Kidney epithelial cell (primary cell): Measurements from ENCODE around the gene KDSR. TPM values are rescaled to one million over a fixed set of nuclear protein-coding genes. Genes with fewer than 3 reads are reported as not detected.

Source experiments
- DNase-seq: peaks from one replicate; pipeline ENCODE4 v3.0.0-alpha.2; 2010; ENCODE audit warnings: low read depth
- H3K27me3 ChIP-seq: 2 replicates; pipeline ENCODE4 v1.6.0; 2011; ENCODE audit warnings: low read length; ENCODE audit not compliant: control insufficient read depth, insufficient read depth
- H3K36me3 ChIP-seq: 2 replicates; pipeline ENCODE4 v1.5.1; 2011; ENCODE audit warnings: low read length; ENCODE audit not compliant: control insufficient read depth, insufficient read depth
- H3K4me3 ChIP-seq: 2 replicates; pipeline ENCODE4 v1.5.1; 2011; ENCODE audit warnings: low read depth, mild to moderate bottlenecking, control low read depth, low read length
- CTCF ChIP-seq: IDR thresholded peaks from 2 replicates; pipeline ENCODE4 v1.5.1; 2011; ENCODE audit warnings: mild to moderate bottlenecking, moderate library complexity, low read length, control low read depth, inconsistent platforms; ENCODE audit not compliant: insufficient read depth, poor library complexity, severe bottlenecking
- total RNA-seq: library from RNA; depleted of rRNA; stranded (reverse); fragments of >200 nt; gene quantifications from 2 replicates; pipeline ENCODE4 v1.2.3, GENCODE V29; 2015

KDSR gene
- total RNA-seq, 1 donor from 2014 or later = 32.1 TPM

GRCh38 chr18:63315131-63315662, 51.8 kb downstream of the KDSR start:
- peaks cover 2% of the 10 kb centered on the region for H3K27me3 ChIP-seq
- no peak for TF ChIP-seq CTCF
- no peak overlapping the region for H3K4me3 ChIP-seq
- H3K36me3 ChIP-seq = no peaks in the 10 kb centered on the region
- no peak for DNase-seq

- no peaks in the 10 kb centered on the region for H3K36me3 ChIP-seq
- no peak for TF ChIP-seq CTCF
- H3K27me3 ChIP-seq = peaks cover 2% of the 10 kb centered on the region
- DNase-seq = no peak
- H3K4me3 ChIP-seq = no peak overlapping the region
These were observed 52.8 kb downstream of the KDSR start for GRCh38 chr18:63314062-63314790.

- H3K27me3 ChIP-seq = peaks cover 2% of the 10 kb centered on the region
- DNase-seq = no peak
- no peaks in the 10 kb centered on the region for H3K36me3 ChIP-seq
- no peak for TF ChIP-seq CTCF
- H3K4me3 ChIP-seq = no peak overlapping the region
These were observed 53.5 kb downstream of the KDSR start for GRCh38 chr18:63313396-63313917.

GRCh38 chr18:63312737-63313395, 54.1 kb downstream of the KDSR start:
- H3K4me3 ChIP-seq = no peak overlapping the region
- peaks cover under 1% of the 10 kb centered on the region for H3K27me3 ChIP-seq
- DNase-seq = no peak
- TF ChIP-seq CTCF = no peak
- H3K36me3 ChIP-seq = no peaks in the 10 kb centered on the region

GRCh38 chr18:63312019-63312409, 55.0 kb downstream of the KDSR start:
- TF ChIP-seq CTCF = no peak
- Histone ChIP-seq H3K4me3 (no peak overlapping the region), H3K36me3 (no peaks in the 10 kb centered on the region), H3K27me3 (no peaks in the 10 kb centered on the region)
- no peak for DNase-seq
